ENCODE data around the gene USP47. TPM values are rescaled to one million over a fixed set of nuclear protein-coding genes. Genes with fewer than 3 reads are reported as not detected.

USP47 gene
- total RNA-seq, 1 donor from 2014 or later: 46.1 TPM

- H3K36me3 Mint-ChIP-seq (ENCODE audit: unreplicated experiment): no peaks in the 10 kb centered on the region
- no peaks in the 10 kb centered on the region for H3K27me3 Mint-ChIP-seq (ENCODE audit: unreplicated experiment)
- no peak overlapping the region for H3K4me3 Mint-ChIP-seq (ENCODE audit: unreplicated experiment)
- no peak for DNase-seq (ENCODE audit: extremely low spot score, unreplicated experiment)
- H3K9me3 Mint-ChIP-seq (ENCODE audit: unreplicated experiment): peaks cover 5% of the 10 kb centered on the region
- H3K4me1 Mint-ChIP-seq (ENCODE audit: unreplicated experiment): peaks cover 8% of the 10 kb centered on the region
- no peak overlapping the region for H3K27ac Mint-ChIP-seq (ENCODE audit: unreplicated experiment)
- TF ChIP-seq CTCF (IDR thresholded peaks at IDR 0.05): no peak
Observed at GRCh38 chr11:11836676-11837231, 5.0 kb upstream of the USP47 start.

GRCh38 chr11:11839718-11840117, 2.1 kb upstream of the USP47 start:
- Mint-ChIP-seq H3K36me3 (ENCODE audit: unreplicated experiment) (no peaks in the 10 kb centered on the region), H3K27me3 (ENCODE audit: unreplicated experiment) (no peaks in the 10 kb centered on the region), H3K9me3 (ENCODE audit: unreplicated experiment) (peaks cover 5% of the 10 kb centered on the region), H3K27ac (ENCODE audit: unreplicated experiment) (no peak overlapping the region), H3K4me3 (ENCODE audit: unreplicated experiment) (no peak overlapping the region), H3K4me1 (ENCODE audit: unreplicated experiment) (peaks cover 8% of the 10 kb centered on the region)
- DNase-seq (ENCODE audit: extremely low spot score, unreplicated experiment): no peak
- TF ChIP-seq CTCF (IDR thresholded peaks at IDR 0.05): no peak

- Mint-ChIP-seq H3K9me3 (ENCODE audit: unreplicated experiment) (peaks cover 4% of the 10 kb centered on the region), H3K4me1 (ENCODE audit: unreplicated experiment) (peaks cover 8% of the 10 kb centered on the region), H3K4me3 (ENCODE audit: unreplicated experiment) (no peak overlapping the region), H3K27me3 (ENCODE audit: unreplicated experiment) (no peaks in the 10 kb centered on the region), H3K27ac (ENCODE audit: unreplicated experiment) (no peak overlapping the region), H3K36me3 (ENCODE audit: unreplicated experiment) (no peaks in the 10 kb centered on the region)
- DNase-seq (ENCODE audit: extremely low spot score, unreplicated experiment): no peak
- no peak for TF ChIP-seq CTCF (IDR thresholded peaks at IDR 0.05)
Observed at GRCh38 chr11:11841116-11841722, 553 bp upstream of the USP47 start.

- Mint-ChIP-seq H3K27ac (ENCODE audit: unreplicated experiment) (no peak overlapping the region), H3K9me3 (ENCODE audit: unreplicated experiment) (no peaks in the 10 kb centered on the region), H3K4me1 (ENCODE audit: unreplicated experiment) (peaks cover 10% of the 10 kb centered on the region), H3K36me3 (ENCODE audit: unreplicated experiment) (no peaks in the 10 kb centered on the region), H3K27me3 (ENCODE audit: unreplicated experiment) (no peaks in the 10 kb centered on the region), H3K4me3 (ENCODE audit: unreplicated experiment) (no peak overlapping the region)
- TF ChIP-seq CTCF (IDR thresholded peaks at IDR 0.05): no peak
- DNase-seq (ENCODE audit: extremely low spot score, unreplicated experiment): peak; percentile 85
Observed at GRCh38 chr11:11842421-11843008, 743 bp downstream of the USP47 start.

- DNase-seq (ENCODE audit: extremely low spot score, unreplicated experiment): no peak
- peaks cover 13% of the 10 kb centered on the region for H3K4me1 Mint-ChIP-seq (ENCODE audit: unreplicated experiment)
- H3K4me3 Mint-ChIP-seq (ENCODE audit: unreplicated experiment): no peak overlapping the region
- H3K36me3 Mint-ChIP-seq (ENCODE audit: unreplicated experiment): no peaks in the 10 kb centered on the region
- H3K9me3 Mint-ChIP-seq (ENCODE audit: unreplicated experiment): no peaks in the 10 kb centered on the region
- H3K27me3 Mint-ChIP-seq (ENCODE audit: unreplicated experiment): no peaks in the 10 kb centered on the region
- H3K27ac Mint-ChIP-seq (ENCODE audit: unreplicated experiment): no peak overlapping the region
- TF ChIP-seq CTCF (IDR thresholded peaks at IDR 0.05): no peak
Observed at GRCh38 chr11:11843211-11843621, 1.4 kb downstream of the USP47 start.
